H9 (cell line): ENCODE data around the gene HOXD4. TPM values are rescaled to one million over a fixed set of nuclear protein-coding genes. Genes with fewer than 3 reads are reported as not detected.

Experiments
- DNase-seq: peaks from one replicate; pipeline ENCODE4 v3.0.0-alpha.2; 2017
- H2AFZ ChIP-seq: one replicate; pipeline ENCODE4 v1.6.1; 2013; ENCODE audit warnings: mild to moderate bottlenecking, low read length, control low read depth, moderate library complexity
- H2AK5ac ChIP-seq: 2 replicates; pipeline ENCODE4 v1.6.1; 2013; ENCODE audit warnings: low read length, control low read depth, mixed read lengths; ENCODE audit not compliant: insufficient read length
- H2BK120ac ChIP-seq: one replicate; pipeline ENCODE4 v1.6.1; 2013; ENCODE audit warnings: low read depth, mild to moderate bottlenecking, low read length, control low read depth, inconsistent platforms; ENCODE audit not compliant: poor library complexity, severe bottlenecking
- H2BK12ac ChIP-seq: 2 replicates; pipeline ENCODE4 v1.6.1; 2013; ENCODE audit warnings: low read length, control low read depth, mixed read lengths, low read depth; ENCODE audit not compliant: insufficient read length
- H2BK15ac ChIP-seq: 2 replicates; pipeline ENCODE4 v1.6.1; 2013; ENCODE audit warnings: low read depth, low read length, control low read depth
- H2BK20ac ChIP-seq: one replicate; pipeline ENCODE4 v1.6.1; 2013; ENCODE audit warnings: low read depth, mild to moderate bottlenecking, low read length, control low read depth, inconsistent platforms; ENCODE audit not compliant: poor library complexity, severe bottlenecking
- H2BK5ac ChIP-seq: 2 replicates; pipeline ENCODE4 v1.6.1; 2013; ENCODE audit warnings: low read length, control low read depth, mixed read lengths; ENCODE audit not compliant: insufficient read length
- H3K14ac ChIP-seq: 2 replicates; pipeline ENCODE4 v1.6.1; 2013; ENCODE audit warnings: low read length, control low read depth; ENCODE audit not compliant: insufficient read depth
- H3K18ac ChIP-seq: 2 replicates; pipeline ENCODE4 v1.6.1; 2013; ENCODE audit warnings: low read depth, mild to moderate bottlenecking, mixed read lengths, low read length, control low read depth; ENCODE audit not compliant: insufficient read length
- H3K23ac ChIP-seq: 2 replicates; pipeline ENCODE4 v1.6.1; 2013; ENCODE audit warnings: low read length, control low read depth, mixed read lengths, low read depth; ENCODE audit not compliant: insufficient read length
- H3K23me2 ChIP-seq: 2 replicates; pipeline ENCODE4 v1.6.1; 2013; ENCODE audit warnings: low read depth, mild to moderate bottlenecking, mixed read lengths, low read length, control low read depth; ENCODE audit not compliant: insufficient read length, poor library complexity, severe bottlenecking
- H3K27ac ChIP-seq: 2 replicates; pipeline ENCODE4 v1.5.1; 2013; ENCODE audit warnings: low read length, control low read depth, mixed read lengths, low read depth; ENCODE audit not compliant: insufficient read length
- H3K27me3 ChIP-seq: 2 replicates; pipeline ENCODE4 v1.6.1; 2013; ENCODE audit warnings: low read length, control low read depth, inconsistent platforms; ENCODE audit not compliant: insufficient read depth
- H3K4ac ChIP-seq: 2 replicates; pipeline ENCODE4 v1.6.1; 2013; ENCODE audit warnings: low read depth, mild to moderate bottlenecking, control low read depth, inconsistent platforms, low read length, moderate library complexity
- H3K4me1 ChIP-seq: 2 replicates; pipeline ENCODE4 v1.6.1; 2013; ENCODE audit warnings: low read length, control low read depth, inconsistent platforms; ENCODE audit not compliant: insufficient read depth
- H3K4me2 ChIP-seq: 2 replicates; pipeline ENCODE4 v1.6.1; 2013; ENCODE audit warnings: low read length, control low read depth, mixed read lengths; ENCODE audit not compliant: insufficient read length, insufficient read depth
- H3K56ac ChIP-seq: 2 replicates; pipeline ENCODE4 v1.6.1; 2013; ENCODE audit warnings: low read depth, mild to moderate bottlenecking, mixed read lengths, low read length, control low read depth; ENCODE audit not compliant: insufficient read length
- H3K79me1 ChIP-seq: 2 replicates; pipeline ENCODE4 v1.6.1; 2013; ENCODE audit warnings: low read depth, mild to moderate bottlenecking, moderate library complexity, low read length, control low read depth, inconsistent platforms; ENCODE audit not compliant: insufficient read depth, poor library complexity, severe bottlenecking
- H3K79me2 ChIP-seq: 2 replicates; pipeline ENCODE4 v1.6.1; 2013; ENCODE audit warnings: low read length, control low read depth, inconsistent platforms; ENCODE audit not compliant: insufficient read depth
- H3K9ac ChIP-seq: 2 replicates; pipeline ENCODE4 v1.6.1; 2013; ENCODE audit warnings: low read length, control low read depth, mixed read lengths; ENCODE audit not compliant: insufficient read length; ENCODE audit errors: extremely low read depth
- H3K9me3 ChIP-seq: one replicate; pipeline ENCODE4 v1.6.1; 2013; ENCODE audit warnings: low read depth, low read length, inconsistent platforms; ENCODE audit not compliant: control insufficient read depth
- H3T11ph ChIP-seq: one replicate; pipeline ENCODE4 v1.6.1; 2013; ENCODE audit warnings: mild to moderate bottlenecking, low read length, control low read depth, inconsistent platforms
- H4K20me1 ChIP-seq: one replicate; pipeline ENCODE4 v1.6.1; 2013; ENCODE audit not compliant: control insufficient read depth, insufficient read length, insufficient read depth
- H4K5ac ChIP-seq: 2 replicates; pipeline ENCODE4 v1.6.1; 2013; ENCODE audit warnings: low read depth, mild to moderate bottlenecking, mixed read lengths, low read length, control low read depth; ENCODE audit not compliant: insufficient read length
- H4K8ac ChIP-seq: replicated peaks from 2 replicates; pipeline ENCODE4 v1.6.1; 2013; ENCODE audit warnings: low read length, control low read depth, mixed read lengths, low read depth; ENCODE audit not compliant: insufficient read length
- H4K91ac ChIP-seq: 2 replicates; pipeline ENCODE4 v1.6.1; 2013; ENCODE audit warnings: low read depth, mild to moderate bottlenecking, moderate library complexity, mixed read lengths, low read length, control low read depth; ENCODE audit not compliant: insufficient read length
- H3K27ac Mint-ChIP-seq, 3 experiments: 2 replicates in 2 of 3; 3 replicates in 1 of 3; pipeline ENCODE4 v1.8.0; 2020 to 2021; ENCODE audit warnings: mixed read lengths in 3 of 3, mild to moderate bottlenecking in 1 of 3, moderate library complexity in 1 of 3
- H3K27me3 Mint-ChIP-seq: 2 replicates; pipeline ENCODE4 v1.8.0; 2021; ENCODE audit warnings: low read depth, mild to moderate bottlenecking, moderate library complexity, mixed read lengths
- H3K36me3 Mint-ChIP-seq, 3 experiments: 2 replicates in 2 of 3; 3 replicates in 1 of 3; pipeline ENCODE4 v1.8.0; 2020 to 2021; ENCODE audit warnings: low read depth in 3 of 3, mixed read lengths in 3 of 3; ENCODE audit not compliant: insufficient read depth in 1 of 3
- H3K4me1 Mint-ChIP-seq, 2 experiments: 2 replicates each; pipeline ENCODE4 v1.8.0; 2020; ENCODE audit warnings: mixed read lengths in 2 of 2
- H3K4me3 Mint-ChIP-seq, 2 experiments: 2 replicates in 1 of 2; 3 replicates in 1 of 2; pipeline ENCODE4 v1.8.0; 2020 to 2021; ENCODE audit warnings: mild to moderate bottlenecking in 2 of 2, mixed read lengths in 2 of 2, moderate library complexity in 1 of 2
- H3K9me3 Mint-ChIP-seq, 2 experiments: 2 replicates in 1 of 2; 3 replicates in 1 of 2; pipeline ENCODE4 v1.8.0; 2020; ENCODE audit warnings: mild to moderate bottlenecking in 2 of 2, mixed read lengths in 2 of 2, moderate library complexity in 1 of 2
- CTCF ChIP-seq: fragments of 200-600 bp; sonication (generic); conservative IDR thresholded peaks from 3 replicates; pipeline ENCODE4 v1.8.0; 2021; ENCODE audit warnings: antibody characterized with exemption, mild to moderate bottlenecking
- WGBS: extraction: QIAGEN DNeasy Blood & Tissue Kit; methylation state at CpG from one replicate; pipeline ENCODE4 v1.1.7; 2013; ENCODE audit warnings: missing lambda C conversion rate, low lambda C conversion rate, mixed read lengths; ENCODE audit not compliant: insufficient read length; ENCODE audit errors: extremely low coverage; 5-methylcytosine and 5-hydroxymethylcytosine counted together
- total RNA-seq: library from RNA; stranded (reverse); gene quantifications from 2 replicates; pipeline ENCODE4 v1.2.1, GENCODE V29; 2021

Gene HOXD4
- total RNA-seq, 1 experiment from 2014 or later: not detected

GRCh38 chr2:176111846-176112374 lies 39.4 kb upstream of the HOXD4 start:
- H3K27ac ChIP-seq: no peak overlapping the region
- H3K4me1 ChIP-seq: no peaks in the 10 kb centered on the region
- Mint-ChIP-seq H3K36me3 (peaks cover 0 to 2% (median 0%) of the 10 kb centered on the region in 3 experiments; a peak in 2 of 7 replicates), H3K9me3 (peaks cover 6 to 17% of the 10 kb centered on the region in 2 experiments), H3K4me1 (peaks cover 3 to 24% of the 10 kb centered on the region in 2 experiments; a peak in 3 of 4 replicates), H3K27me3 (peaks cover 96% of the 10 kb centered on the region), H3K27ac (no peak overlapping the region), H3K4me3 (no peak overlapping the region)
- H3K9me3 ChIP-seq: no peaks in the 10 kb centered on the region
- no peak overlapping the region for H3K4me2 ChIP-seq
- no peak overlapping the region for H3K18ac ChIP-seq
- H3K27me3 ChIP-seq: peaks cover 95% of the 10 kb centered on the region
- no peaks in the 10 kb centered on the region for H3K23me2 ChIP-seq
- WGBS: no CpG with 5 or more reads among the region's 29 CpGs
- H3K9ac ChIP-seq: no peak overlapping the region
- H3T11ph ChIP-seq: no peak overlapping the region
- H3K23ac ChIP-seq: no peak overlapping the region
- no peak overlapping the region for H4K8ac ChIP-seq
- H3K14ac ChIP-seq: no peak overlapping the region
- H3K79me1 ChIP-seq: no peaks in the 10 kb centered on the region
- no peak overlapping the region for H3K4ac ChIP-seq
- DNase-seq: peak; percentile 31
- H4K5ac ChIP-seq: no peak overlapping the region
- no peak overlapping the region for H2AFZ ChIP-seq
- H2BK120ac ChIP-seq: no peak overlapping the region
- H2BK15ac ChIP-seq: no peak overlapping the region
- TF ChIP-seq CTCF: no peak
- H4K91ac ChIP-seq: no peak overlapping the region
- no peak overlapping the region for H2BK5ac ChIP-seq
- H3K56ac ChIP-seq: no peak overlapping the region
- H2AK5ac ChIP-seq: no peak overlapping the region
- no peaks in the 10 kb centered on the region for H3K79me2 ChIP-seq
- H4K20me1 ChIP-seq: no peaks in the 10 kb centered on the region
- H2BK12ac ChIP-seq: no peak overlapping the region
- no peak overlapping the region for H2BK20ac ChIP-seq
